GM12878 (cell line): ENCODE results near the gene MRPL33. TPM values are rescaled to one million over a fixed set of nuclear protein-coding genes. Genes with fewer than 3 reads are reported as not detected.

Source experiments
- BCL11A ChIP-seq: IDR thresholded peaks from 2 replicates; pipeline ENCODE4 v1.6.1; 2011; ENCODE audit warnings: low read depth, low read length
- CEBPB ChIP-seq, 2 experiments: fragments of 150-350 bp in 1 of 2; IDR thresholded peaks; 2 replicates each; pipeline ENCODE4 v1.6.1; 2012 to 2014; ENCODE audit warnings: low read depth in 2 of 2, low read length in 2 of 2, borderline replicate concordance in 1 of 2, inconsistent platforms in 1 of 2
- FOXK2 ChIP-seq: fragments of 450-650 bp; IDR thresholded peaks from 2 replicates; pipeline ENCODE4 v1.6.1; 2017; ENCODE audit warnings: mild to moderate bottlenecking, moderate library complexity
- GATAD2B ChIP-seq: fragments of 450-650 bp; conservative IDR thresholded peaks from 2 replicates; pipeline ENCODE4 v1.6.1; 2017; ENCODE audit warnings: low read depth, mild to moderate bottlenecking, moderate library complexity
- JUNB ChIP-seq: IDR thresholded peaks from 2 replicates; pipeline ENCODE4 v1.6.1; 2016; ENCODE audit warnings: antibody characterized with exemption, mild to moderate bottlenecking
- PAX5 ChIP-seq: IDR thresholded peaks from 2 replicates; pipeline ENCODE4 v1.6.1; 2011; ENCODE audit warnings: low read depth, low read length, borderline replicate concordance
- SIX5 ChIP-seq: IDR thresholded peaks from 2 replicates; pipeline ENCODE4 v1.6.1; 2011; ENCODE audit warnings: mild to moderate bottlenecking, low read depth, low read length, moderate library complexity; ENCODE audit not compliant: severe bottlenecking
- polyA plus RNA-seq, 11 experiments: library from polyadenylated mRNA; depleted of rRNA in 4 of 11; unstranded in 6 of 11; stranded (reverse) in 5 of 11; fragments of >200 nt; fragmentation: Nextera tagmentation in 4 of 11; fragmentation: Illumina TruSeq in 1 of 11; extraction: Ambion mirVana in 4 of 11; extraction: Trizol in 1 of 11; gene quantifications; 1 replicate in 1 of 11; 2 replicates in 10 of 11; pipeline versions ENCODE4 v1.2.1 to v1.2.3, GENCODE V29; 2011 to 2016; ENCODE audit warnings: inconsistent platforms in 2 of 11, missing spikeins in 2 of 11, low read depth in 1 of 11
- total RNA-seq, 4 experiments: library from RNA; depleted of rRNA in 3 of 4; stranded (reverse); fragments of >200 nt in 3 of 4; fragmentation: Illumina TruSeq in 1 of 4; extraction: Trizol in 1 of 4; gene quantifications; 2 replicates each; pipeline versions ENCODE4 v1.2.1 to v1.2.3, GENCODE V29; 2013 to 2021
- TF ChIP-seq, protein P1 (sequence below): fragments of 450-650 bp; IDR thresholded peaks from 2 replicates; pipeline ENCODE4 v1.6.1; 2017; ENCODE audit warnings: borderline replicate concordance
- TF ChIP-seq, protein P2 (sequence below): IDR thresholded peaks from 2 replicates; pipeline ENCODE4 v1.6.1; 2012; ENCODE audit warnings: mild to moderate bottlenecking, low read depth, low read length

The MRPL33 gene
- total and polyA plus RNA-seq, 10 of the 15 experiments (the other 5 are each of a cell fraction or from before 2014, with no cell fraction given) = 50.1 to 318 (median 160) TPM

DNA sequence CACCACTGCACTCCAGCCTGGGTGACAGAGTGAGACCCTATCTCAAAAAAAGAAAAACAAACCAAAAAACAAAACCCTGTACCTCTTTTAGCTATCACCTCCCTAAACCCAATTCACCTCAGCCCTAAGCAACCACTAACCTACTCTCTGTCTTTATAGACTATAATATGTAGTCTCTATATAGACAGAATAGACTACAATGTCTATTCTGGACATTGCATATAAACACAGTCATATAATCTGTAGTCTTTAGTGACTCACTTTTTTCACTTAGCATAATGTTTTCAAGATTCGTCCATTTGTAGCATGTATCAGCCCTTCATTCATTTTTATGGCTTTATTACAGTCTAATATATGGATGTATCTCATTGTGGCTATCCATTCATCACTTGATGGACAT, 37.2 kb upstream of the MRPL33 start (continued):
- TF ChIP-seq, protein P1, sequence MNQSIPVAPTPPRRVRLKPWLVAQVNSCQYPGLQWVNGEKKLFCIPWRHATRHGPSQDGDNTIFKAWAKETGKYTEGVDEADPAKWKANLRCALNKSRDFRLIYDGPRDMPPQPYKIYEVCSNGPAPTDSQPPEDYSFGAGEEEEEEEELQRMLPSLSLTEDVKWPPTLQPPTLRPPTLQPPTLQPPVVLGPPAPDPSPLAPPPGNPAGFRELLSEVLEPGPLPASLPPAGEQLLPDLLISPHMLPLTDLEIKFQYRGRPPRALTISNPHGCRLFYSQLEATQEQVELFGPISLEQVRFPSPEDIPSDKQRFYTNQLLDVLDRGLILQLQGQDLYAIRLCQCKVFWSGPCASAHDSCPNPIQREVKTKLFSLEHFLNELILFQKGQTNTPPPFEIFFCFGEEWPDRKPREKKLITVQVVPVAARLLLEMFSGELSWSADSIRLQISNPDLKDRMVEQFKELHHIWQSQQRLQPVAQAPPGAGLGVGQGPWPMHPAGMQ = no peak
- TF ChIP-seq BCL11A (no peak), PAX5 (no peak), SIX5 (no peak), FOXK2 (no peak), JUNB (no peak), CEBPB (IDR thresholded peaks at IDR 0.05; ENCODE audit: borderline replicate concordance in 1 of 2, low read depth in 2 of 2, low read length in 2 of 2) (no peak), GATAD2B (no peak)
- TF ChIP-seq, protein P2, sequence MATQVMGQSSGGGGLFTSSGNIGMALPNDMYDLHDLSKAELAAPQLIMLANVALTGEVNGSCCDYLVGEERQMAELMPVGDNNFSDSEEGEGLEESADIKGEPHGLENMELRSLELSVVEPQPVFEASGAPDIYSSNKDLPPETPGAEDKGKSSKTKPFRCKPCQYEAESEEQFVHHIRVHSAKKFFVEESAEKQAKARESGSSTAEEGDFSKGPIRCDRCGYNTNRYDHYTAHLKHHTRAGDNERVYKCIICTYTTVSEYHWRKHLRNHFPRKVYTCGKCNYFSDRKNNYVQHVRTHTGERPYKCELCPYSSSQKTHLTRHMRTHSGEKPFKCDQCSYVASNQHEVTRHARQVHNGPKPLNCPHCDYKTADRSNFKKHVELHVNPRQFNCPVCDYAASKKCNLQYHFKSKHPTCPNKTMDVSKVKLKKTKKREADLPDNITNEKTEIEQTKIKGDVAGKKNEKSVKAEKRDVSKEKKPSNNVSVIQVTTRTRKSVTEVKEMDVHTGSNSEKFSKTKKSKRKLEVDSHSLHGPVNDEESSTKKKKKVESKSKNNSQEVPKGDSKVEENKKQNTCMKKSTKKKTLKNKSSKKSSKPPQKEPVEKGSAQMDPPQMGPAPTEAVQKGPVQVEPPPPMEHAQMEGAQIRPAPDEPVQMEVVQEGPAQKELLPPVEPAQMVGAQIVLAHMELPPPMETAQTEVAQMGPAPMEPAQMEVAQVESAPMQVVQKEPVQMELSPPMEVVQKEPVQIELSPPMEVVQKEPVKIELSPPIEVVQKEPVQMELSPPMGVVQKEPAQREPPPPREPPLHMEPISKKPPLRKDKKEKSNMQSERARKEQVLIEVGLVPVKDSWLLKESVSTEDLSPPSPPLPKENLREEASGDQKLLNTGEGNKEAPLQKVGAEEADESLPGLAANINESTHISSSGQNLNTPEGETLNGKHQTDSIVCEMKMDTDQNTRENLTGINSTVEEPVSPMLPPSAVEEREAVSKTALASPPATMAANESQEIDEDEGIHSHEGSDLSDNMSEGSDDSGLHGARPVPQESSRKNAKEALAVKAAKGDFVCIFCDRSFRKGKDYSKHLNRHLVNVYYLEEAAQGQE = no peak
